Vagina (tissue), 2 donors: Measurements from ENCODE around the gene MX2. TPM values are rescaled to one million over a fixed set of nuclear protein-coding genes. Genes with fewer than 3 reads are reported as not detected.
"Not testable (repeated sequence)": the region's sequence is repeated elsewhere in the genome, so short reads cannot be mapped to it uniquely, and the experiment has no call there.

Experiments used
- DNase-seq, 2 donors: peaks; one replicate each; pipeline ENCODE4 v3.0.0-alpha.2; 2017; ENCODE audit errors: extremely low spot score in 2 of 2
- H3K27ac ChIP-seq: fragments of 200-600 bp; sonication (generic); one replicate; pipeline ENCODE4 v1.5.1; 2019
- H3K27me3 ChIP-seq: fragments of 200-600 bp; sonication (generic); one replicate; pipeline ENCODE4 v1.5.1; 2019
- H3K36me3 ChIP-seq, 2 donors: fragments of 200-600 bp; sonication (generic); one replicate each; pipeline ENCODE4 v1.5.1; 2017 to 2019
- H3K4me1 ChIP-seq: fragments of 200-600 bp; sonication (generic); one replicate; pipeline ENCODE4 v1.5.1; 2019
- H3K4me3 ChIP-seq, 2 donors: fragments of 200-600 bp; sonication (generic); 1 replicate in 1 of 2; 2 replicates in 1 of 2; pipeline ENCODE4 v1.5.1; 2016 to 2019
- H3K9me3 ChIP-seq: fragments of 200-600 bp; sonication (generic); one replicate; pipeline ENCODE4 v1.5.1; 2019
- POLR2A ChIP-seq, 2 donors: fragments of 450-650 bp; IDR thresholded peaks; one replicate each; pipeline ENCODE4 v1.6.1; 2017; ENCODE audit warnings: antibody characterized with exemption in 2 of 2, mild to moderate bottlenecking in 2 of 2, moderate library complexity in 2 of 2
- POLR2AphosphoS5 ChIP-seq, 2 donors: sonication (generic); formaldehyde crosslinking; IDR thresholded peaks; one replicate each; pipeline ENCODE4 v1.9.0; 2017; ENCODE audit warnings: antibody characterized with exemption in 2 of 2, mild to moderate bottlenecking in 2 of 2, low read depth in 1 of 2; ENCODE audit not compliant: insufficient read depth in 1 of 2
- intact Hi-C: fragments of 100-400 bp; cut with DNase I; formaldehyde crosslinking; loops from one replicate; pipeline ENCODE4 v1.15.1; 2023
- total RNA-seq: library from RNA; depleted of rRNA; stranded (reverse); fragments of >200 nt; gene quantifications from one replicate; pipeline ENCODE4 v1.2.3, GENCODE V29; 2016
- TF ChIP-seq, protein P1 (sequence below), 3 experiments: fragments of 450-650 bp in 2 of 3; fragments of 200-600 bp in 1 of 3; sonication (generic) in 1 of 3; IDR thresholded peaks; one replicate each; pipeline ENCODE4 v1.5.1; 2017 to 2019; ENCODE audit warnings: antibody characterized with exemption in 3 of 3, mild to moderate bottlenecking in 2 of 3, moderate library complexity in 2 of 3

The MX2 gene
- total RNA-seq, 1 donor from 2014 or later: 13.5 TPM

DNA sequence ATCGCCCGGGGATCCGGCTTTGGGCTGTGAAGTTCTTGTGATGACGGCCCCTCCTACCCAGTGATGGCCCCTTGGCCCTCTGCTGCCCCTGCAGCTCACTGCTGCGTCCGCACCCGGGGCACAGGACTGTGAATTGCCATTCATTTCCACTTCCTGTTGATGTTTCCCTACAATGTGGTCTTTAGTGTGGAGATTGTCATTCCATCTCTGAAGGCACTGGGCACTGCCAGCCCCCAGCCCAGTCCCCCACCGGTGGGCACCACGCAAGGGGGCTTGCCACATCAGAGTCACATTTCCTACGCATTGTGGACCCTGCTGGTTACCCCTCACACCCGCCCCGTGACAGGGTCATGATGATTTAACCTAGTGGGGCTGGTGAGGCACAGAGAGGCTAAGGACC, 2.5 kb upstream of the MX2 start:
- peak overlapping the region; percentile 80 for H3K27ac ChIP-seq
- peaks cover 37% of the 10 kb centered on the region for H3K4me1 ChIP-seq
- DNase-seq: peak; percentile 70 to 72
- H3K4me3 ChIP-seq: no peak overlapping the region
- TF ChIP-seq, protein P1, sequence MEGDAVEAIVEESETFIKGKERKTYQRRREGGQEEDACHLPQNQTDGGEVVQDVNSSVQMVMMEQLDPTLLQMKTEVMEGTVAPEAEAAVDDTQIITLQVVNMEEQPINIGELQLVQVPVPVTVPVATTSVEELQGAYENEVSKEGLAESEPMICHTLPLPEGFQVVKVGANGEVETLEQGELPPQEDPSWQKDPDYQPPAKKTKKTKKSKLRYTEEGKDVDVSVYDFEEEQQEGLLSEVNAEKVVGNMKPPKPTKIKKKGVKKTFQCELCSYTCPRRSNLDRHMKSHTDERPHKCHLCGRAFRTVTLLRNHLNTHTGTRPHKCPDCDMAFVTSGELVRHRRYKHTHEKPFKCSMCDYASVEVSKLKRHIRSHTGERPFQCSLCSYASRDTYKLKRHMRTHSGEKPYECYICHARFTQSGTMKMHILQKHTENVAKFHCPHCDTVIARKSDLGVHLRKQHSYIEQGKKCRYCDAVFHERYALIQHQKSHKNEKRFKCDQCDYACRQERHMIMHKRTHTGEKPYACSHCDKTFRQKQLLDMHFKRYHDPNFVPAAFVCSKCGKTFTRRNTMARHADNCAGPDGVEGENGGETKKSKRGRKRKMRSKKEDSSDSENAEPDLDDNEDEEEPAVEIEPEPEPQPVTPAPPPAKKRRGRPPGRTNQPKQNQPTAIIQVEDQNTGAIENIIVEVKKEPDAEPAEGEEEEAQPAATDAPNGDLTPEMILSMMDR (IDR thresholded peaks at IDR 0.05): no peak
- TF ChIP-seq POLR2A (IDR thresholded peaks at IDR 0.05) (no peak), POLR2AphosphoS5 (IDR thresholded peaks at IDR 0.05; ENCODE audit: insufficient read depth in 1 of 2, low read depth in 1 of 2) (no peak)
- no peaks in the 10 kb centered on the region for H3K27me3 ChIP-seq
- intact Hi-C loops: no loop called here
- H3K9me3 ChIP-seq: no peaks in the 10 kb centered on the region
- no peaks in the 10 kb centered on the region for H3K36me3 ChIP-seq

GRCh38 chr21:41359754-41360071, 2.1 kb upstream of the MX2 start:
- H3K9me3 ChIP-seq, H3K27me3 ChIP-seq, H3K36me3 ChIP-seq, H3K4me3 ChIP-seq, intact Hi-C loops: not testable (repeated sequence)
- peak overlapping the region; percentile 80 for H3K27ac ChIP-seq
- peak in 1 of 2 donors; percentile 52 for DNase-seq
- peaks cover 41% of the 10 kb centered on the region for H3K4me1 ChIP-seq

GRCh38 chr21:41360072-41360821, 1.6 kb upstream of the MX2 start:
- peak; percentile 84 to 89 for DNase-seq
- Histone ChIP-seq H3K4me3 (no peak overlapping the region), H3K27me3 (no peaks in the 10 kb centered on the region), H3K4me1 (peaks cover 47% of the 10 kb centered on the region), H3K27ac (peak overlapping the region; percentile 80), H3K36me3 (no peaks in the 10 kb centered on the region), H3K9me3 (no peaks in the 10 kb centered on the region)
- TF ChIP-seq, protein P1 (IDR thresholded peaks at IDR 0.05): no peak
- TF ChIP-seq POLR2AphosphoS5 (IDR thresholded peaks at IDR 0.05; ENCODE audit: insufficient read depth in 1 of 2, low read depth in 1 of 2) (peak in 1 of 2 donors; percentile 17), POLR2A (IDR thresholded peaks at IDR 0.05) (no peak)
- intact Hi-C loops: no loop called here

DNA sequence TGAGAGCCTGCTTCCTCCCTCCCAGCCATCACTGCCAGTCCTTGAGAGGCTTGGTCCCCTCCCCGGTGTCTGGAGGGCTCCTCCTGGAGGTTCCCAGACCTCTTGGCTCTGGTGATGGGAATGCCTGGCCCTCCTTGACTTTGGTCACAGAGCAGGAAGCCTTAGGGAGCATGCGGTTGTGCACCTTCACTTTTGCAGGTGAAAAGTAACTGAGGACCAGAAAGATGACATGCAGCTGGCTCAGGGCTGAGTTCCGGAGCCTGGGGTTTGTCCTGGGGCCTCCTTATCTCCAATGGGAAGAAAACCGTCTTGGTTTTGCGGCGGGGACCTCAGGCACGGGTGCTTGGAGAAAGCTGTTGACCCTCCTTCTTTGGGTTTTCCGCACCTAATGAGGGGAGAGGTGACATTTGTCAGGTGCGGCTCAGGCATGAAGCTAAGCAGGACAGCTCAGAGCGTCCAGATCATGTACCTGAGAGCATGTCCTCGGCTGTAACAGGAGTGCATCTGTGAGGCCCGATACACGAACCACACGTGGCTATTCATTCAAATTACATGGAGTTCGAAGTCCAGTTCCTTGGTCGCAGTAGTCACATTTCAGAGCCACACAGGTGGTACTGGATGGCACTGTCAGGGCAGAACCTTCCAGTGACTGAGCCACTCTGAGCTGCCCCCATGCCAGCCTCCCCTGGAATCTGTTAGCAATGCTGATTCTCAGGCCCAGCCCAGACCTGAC, 608 bp upstream of the MX2 start:
- Histone ChIP-seq H3K4me3 (peak overlapping the region; percentile 40 to 57), H3K27me3 (no peaks in the 10 kb centered on the region), H3K9me3 (no peaks in the 10 kb centered on the region), H3K4me1 (peaks cover 48% of the 10 kb centered on the region), H3K36me3 (no peaks in the 10 kb centered on the region), H3K27ac (peak overlapping the region; percentile 80)
- peak; percentile 87 to 89 for DNase-seq
- intact Hi-C loops: no loop called here
- no peak for TF ChIP-seq POLR2A (IDR thresholded peaks at IDR 0.05)
- TF ChIP-seq, protein P1 (IDR thresholded peaks at IDR 0.05): no peak
- TF ChIP-seq POLR2AphosphoS5 (IDR thresholded peaks at IDR 0.05; ENCODE audit: insufficient read depth in 1 of 2, low read depth in 1 of 2): no peak

- DNase-seq: peak; percentile 55 to 65
- Histone ChIP-seq H3K27ac (peak overlapping the region; percentile 80), H3K27me3 (no peaks in the 10 kb centered on the region), H3K9me3 (no peaks in the 10 kb centered on the region), H3K4me3 (peak overlapping the region; percentile 40 to 57), H3K4me1 (peaks cover 48% of the 10 kb centered on the region), H3K36me3 (no peaks in the 10 kb centered on the region)
- intact Hi-C loops: no loop called here
- TF ChIP-seq, protein P1 (IDR thresholded peaks at IDR 0.05): no peak
- TF ChIP-seq POLR2A (IDR thresholded peaks at IDR 0.05): no peak
- TF ChIP-seq POLR2AphosphoS5 (IDR thresholded peaks at IDR 0.05; ENCODE audit: insufficient read depth in 1 of 2, low read depth in 1 of 2): no peak
Measured at GRCh38 chr21:41362605-41363369, 960 bp downstream of the MX2 start.
